DOHH2 (cell line): Measurements from ENCODE around the gene COLEC12.

Experiments
- H3F3A ChIP-seq: fragments of 200-600 bp; sonication (generic), shearing (Covaris generic); 2 replicates; pipeline ENCODE4 v1.6.0; 2016; ENCODE audit warnings: antibody characterized with exemption, mild to moderate bottlenecking; ENCODE audit not compliant: control insufficient read depth, insufficient read depth
- H3K27ac ChIP-seq: fragments of 200-600 bp; sonication (generic); 2 replicates; pipeline ENCODE4 v1.5.1; 2014; ENCODE audit warnings: low read depth, mild to moderate bottlenecking, low read length, moderate library complexity
- H3K27me3 ChIP-seq: fragments of 200-600 bp; sonication (generic); 2 replicates; pipeline ENCODE4 v1.6.1; 2014; ENCODE audit warnings: mild to moderate bottlenecking, low read length, mixed read lengths; ENCODE audit not compliant: control insufficient read depth
- H3K36me3 ChIP-seq: fragments of 200-600 bp; sonication (generic); 2 replicates; pipeline ENCODE4 v1.6.1; 2014; ENCODE audit warnings: mild to moderate bottlenecking, low read length, moderate library complexity, mixed read lengths; ENCODE audit not compliant: control insufficient read depth
- H3K4me1 ChIP-seq: fragments of 200-600 bp; sonication (generic); 2 replicates; pipeline ENCODE4 v1.6.1; 2014; ENCODE audit warnings: mild to moderate bottlenecking, low read length, mixed read lengths; ENCODE audit not compliant: control insufficient read depth
- H3K4me2 ChIP-seq: fragments of 200-600 bp; sonication (generic); 2 replicates; pipeline ENCODE4 v1.6.0; 2014; ENCODE audit warnings: mild to moderate bottlenecking, low read length, moderate library complexity
- H3K4me3 ChIP-seq: fragments of 200-600 bp; sonication (generic); 2 replicates; pipeline ENCODE4 v1.5.1; 2014; ENCODE audit warnings: mild to moderate bottlenecking, low read length, mixed read lengths
- H3K79me2 ChIP-seq: fragments of 200-600 bp; sonication (generic); 2 replicates; pipeline ENCODE4 v1.6.1; 2014; ENCODE audit warnings: mild to moderate bottlenecking, low read length, mixed read lengths; ENCODE audit not compliant: control insufficient read depth
- H3K9me2 ChIP-seq: fragments of 200-600 bp; sonication (generic); replicated peaks from 2 replicates; pipeline ENCODE4 v1.6.1; 2014; ENCODE audit warnings: mild to moderate bottlenecking, low read length, mixed read lengths; ENCODE audit not compliant: control insufficient read depth
- H3K9me3 ChIP-seq: fragments of 200-600 bp; sonication (generic); 2 replicates; pipeline ENCODE4 v1.6.1; 2014; ENCODE audit warnings: antibody characterized with exemption, low read length, mixed read lengths; ENCODE audit not compliant: control insufficient read depth, insufficient read depth
- H4K20me1 ChIP-seq: fragments of 200-600 bp; sonication (generic); 2 replicates; pipeline ENCODE4 v1.6.0; 2014; ENCODE audit warnings: low read depth, mild to moderate bottlenecking, antibody characterized with exemption, low read length, moderate library complexity; ENCODE audit not compliant: control insufficient read depth, insufficient read depth
- EZH2phosphoT487 ChIP-seq: fragments of 200-600 bp; sonication (generic); IDR thresholded peaks from 2 replicates; pipeline ENCODE4 v1.6.1; 2017; ENCODE audit warnings: borderline replicate concordance, mild to moderate bottlenecking, antibody characterized with exemption, low read length, moderate library complexity, mixed read lengths
- TF ChIP-seq, protein P1 (sequence below): fragments of 200-600 bp; sonication (generic); IDR thresholded peaks from one replicate; pipeline ENCODE4 v1.5.1; 2014; ENCODE audit warnings: antibody characterized with exemption, mild to moderate bottlenecking, low read depth, low read length; ENCODE audit not compliant: poor library complexity, severe bottlenecking

COLEC12 gene

DNA sequence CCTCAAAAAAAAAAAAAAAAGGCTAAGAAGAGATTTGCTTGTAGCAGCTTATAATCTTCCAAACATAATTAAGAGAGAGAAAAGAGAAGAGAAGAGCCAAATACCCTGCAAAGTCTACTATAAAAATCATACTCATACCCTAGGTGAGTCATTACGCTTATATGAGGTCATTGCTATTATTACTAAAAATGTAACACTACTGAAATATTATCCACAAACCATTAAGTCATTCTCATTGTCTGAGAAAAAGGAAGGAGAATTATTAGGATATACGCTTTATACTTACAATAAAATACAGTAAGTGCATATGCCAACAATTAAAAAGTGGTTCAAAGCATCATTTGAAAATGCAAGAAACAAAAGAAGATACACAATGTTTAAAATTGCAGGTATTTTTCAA, 66.5 kb downstream of the COLEC12 start:
- TF ChIP-seq EZH2phosphoT487, result no peak
- TF ChIP-seq, protein P1, sequence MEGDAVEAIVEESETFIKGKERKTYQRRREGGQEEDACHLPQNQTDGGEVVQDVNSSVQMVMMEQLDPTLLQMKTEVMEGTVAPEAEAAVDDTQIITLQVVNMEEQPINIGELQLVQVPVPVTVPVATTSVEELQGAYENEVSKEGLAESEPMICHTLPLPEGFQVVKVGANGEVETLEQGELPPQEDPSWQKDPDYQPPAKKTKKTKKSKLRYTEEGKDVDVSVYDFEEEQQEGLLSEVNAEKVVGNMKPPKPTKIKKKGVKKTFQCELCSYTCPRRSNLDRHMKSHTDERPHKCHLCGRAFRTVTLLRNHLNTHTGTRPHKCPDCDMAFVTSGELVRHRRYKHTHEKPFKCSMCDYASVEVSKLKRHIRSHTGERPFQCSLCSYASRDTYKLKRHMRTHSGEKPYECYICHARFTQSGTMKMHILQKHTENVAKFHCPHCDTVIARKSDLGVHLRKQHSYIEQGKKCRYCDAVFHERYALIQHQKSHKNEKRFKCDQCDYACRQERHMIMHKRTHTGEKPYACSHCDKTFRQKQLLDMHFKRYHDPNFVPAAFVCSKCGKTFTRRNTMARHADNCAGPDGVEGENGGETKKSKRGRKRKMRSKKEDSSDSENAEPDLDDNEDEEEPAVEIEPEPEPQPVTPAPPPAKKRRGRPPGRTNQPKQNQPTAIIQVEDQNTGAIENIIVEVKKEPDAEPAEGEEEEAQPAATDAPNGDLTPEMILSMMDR, result no peak
- Histone ChIP-seq H3K9me3 (no peaks in the 10 kb centered on the region), H3K4me3 (no peak overlapping the region), H3K4me2 (no peak overlapping the region), H3F3A (no peaks in the 10 kb centered on the region), H4K20me1 (no peaks in the 10 kb centered on the region), H3K27me3 (no peaks in the 10 kb centered on the region), H3K4me1 (no peaks in the 10 kb centered on the region), H3K79me2 (no peaks in the 10 kb centered on the region), H3K9me2 (no peaks in the 10 kb centered on the region), H3K27ac (no peak overlapping the region), H3K36me3 (no peaks in the 10 kb centered on the region)

DNA sequence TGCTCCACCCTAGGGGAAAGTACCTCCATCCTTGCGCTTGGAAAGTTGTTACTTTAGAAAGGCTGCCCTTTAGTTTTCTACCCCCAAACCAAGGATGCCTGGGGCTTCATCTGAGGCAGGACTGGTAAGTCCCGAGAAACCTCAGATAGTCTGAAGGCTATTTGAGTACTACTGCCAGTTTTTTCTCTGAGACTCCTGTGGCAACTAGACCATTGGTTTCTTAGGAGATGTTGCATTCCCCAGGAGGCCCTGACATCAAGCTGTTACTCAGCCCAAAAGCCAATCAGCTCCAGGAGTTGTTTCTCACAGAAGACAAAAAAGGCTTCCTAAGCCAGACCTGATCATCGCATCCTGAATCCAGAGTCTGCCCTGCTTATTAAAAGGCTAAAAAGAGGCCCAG, 67.2 kb downstream of the COLEC12 start:
- Histone ChIP-seq H3K4me1 (no peaks in the 10 kb centered on the region), H3K27me3 (no peaks in the 10 kb centered on the region), H3K27ac (no peak overlapping the region), H3K9me2 (no peaks in the 10 kb centered on the region), H3K4me2 (no peak overlapping the region), H3K9me3 (no peaks in the 10 kb centered on the region), H3K36me3 (no peaks in the 10 kb centered on the region), H3K79me2 (no peaks in the 10 kb centered on the region), H3K4me3 (no peak overlapping the region), H4K20me1 (no peaks in the 10 kb centered on the region), H3F3A (no peaks in the 10 kb centered on the region)
- TF ChIP-seq, protein P1, result no peak
- no peak for TF ChIP-seq EZH2phosphoT487

DNA sequence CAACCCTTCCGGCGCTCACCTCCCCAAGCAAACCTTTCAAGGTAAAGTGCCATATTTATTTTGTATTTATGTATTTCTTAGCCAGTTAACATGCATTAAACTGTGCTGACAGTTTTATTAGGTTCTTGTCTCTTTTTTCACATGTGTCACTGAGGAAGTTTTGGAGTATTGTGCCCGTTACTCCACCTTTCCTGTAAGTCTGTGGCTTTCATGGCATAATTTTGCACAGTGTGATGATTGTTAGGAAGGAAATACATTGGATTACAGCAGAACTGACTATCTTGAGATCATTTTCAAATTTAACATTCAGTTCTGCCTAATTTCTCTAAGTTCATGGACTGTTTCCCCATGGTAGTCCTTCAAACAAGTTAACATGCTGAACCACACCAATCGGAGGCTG, 67.7 kb downstream of the COLEC12 start:
- no peaks in the 10 kb centered on the region for H3K27me3 ChIP-seq
- H3K4me2 ChIP-seq, result no peak overlapping the region
- no peaks in the 10 kb centered on the region for H3K4me1 ChIP-seq
- H3K79me2 ChIP-seq, result no peaks in the 10 kb centered on the region
- H3K4me3 ChIP-seq, result no peak overlapping the region
- H3K27ac ChIP-seq, result no peak overlapping the region
- H3K9me3 ChIP-seq, result no peaks in the 10 kb centered on the region
- no peaks in the 10 kb centered on the region for H4K20me1 ChIP-seq
- H3F3A ChIP-seq, result no peaks in the 10 kb centered on the region
- no peak for TF ChIP-seq EZH2phosphoT487
- TF ChIP-seq, protein P1, result no peak
- H3K36me3 ChIP-seq, result no peaks in the 10 kb centered on the region
- no peaks in the 10 kb centered on the region for H3K9me2 ChIP-seq

DNA sequence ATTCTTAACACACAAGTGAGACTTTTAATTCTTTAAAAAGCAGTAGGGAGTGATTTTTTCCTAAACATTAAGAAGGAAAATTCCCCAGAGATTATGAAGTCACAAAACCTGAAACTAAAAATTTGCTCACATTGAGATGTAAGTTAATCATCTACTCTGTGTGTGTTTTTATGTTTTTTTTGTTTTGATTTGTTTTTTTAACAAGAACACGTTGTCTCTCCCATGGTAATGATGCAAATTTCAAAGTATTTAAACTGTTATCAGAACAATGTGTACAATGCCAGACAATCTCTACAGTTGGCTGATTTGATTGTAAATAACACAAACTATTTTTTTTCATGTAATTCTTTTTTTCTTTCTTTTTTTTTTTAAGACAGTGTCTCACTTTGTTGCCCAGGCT, 71.5 kb downstream of the COLEC12 start:
- TF ChIP-seq, protein P1, result no peak
- no peak for TF ChIP-seq EZH2phosphoT487
- H3F3A ChIP-seq, result no peaks in the 10 kb centered on the region
- no peaks in the 10 kb centered on the region for H3K9me3 ChIP-seq
- H3K36me3 ChIP-seq, result no peaks in the 10 kb centered on the region
- no peak overlapping the region for H3K4me3 ChIP-seq
- H3K27me3 ChIP-seq, result no peaks in the 10 kb centered on the region
- no peaks in the 10 kb centered on the region for H3K79me2 ChIP-seq
- H3K4me1 ChIP-seq, result no peaks in the 10 kb centered on the region
- no peak overlapping the region for H3K27ac ChIP-seq
- H3K4me2 ChIP-seq, result no peak overlapping the region
- no peaks in the 10 kb centered on the region for H3K9me2 ChIP-seq
- no peaks in the 10 kb centered on the region for H4K20me1 ChIP-seq
